Measurements from ENCODE around the gene COL6A6.

DNA sequence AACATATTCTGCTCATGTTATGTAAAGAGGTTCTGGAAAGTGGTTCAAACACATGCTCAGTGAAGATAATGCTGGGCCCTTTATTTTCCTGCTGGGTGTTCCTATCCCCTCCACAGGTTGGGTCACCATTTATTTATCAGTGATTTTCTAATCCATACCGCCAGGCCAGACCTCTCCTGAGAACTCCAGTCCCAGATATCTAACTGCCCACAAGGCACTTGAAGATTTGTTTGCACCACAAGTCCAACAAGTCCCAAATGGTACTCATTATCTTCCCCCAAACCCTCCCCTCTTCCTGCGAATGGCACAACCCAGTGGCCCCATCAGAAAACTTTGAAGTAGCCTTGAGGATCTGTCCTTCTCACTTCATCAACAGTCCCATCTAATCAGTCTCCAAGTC, 5.4 kb downstream of the COL6A6 start:
- TF ChIP-seq, protein P1, sequence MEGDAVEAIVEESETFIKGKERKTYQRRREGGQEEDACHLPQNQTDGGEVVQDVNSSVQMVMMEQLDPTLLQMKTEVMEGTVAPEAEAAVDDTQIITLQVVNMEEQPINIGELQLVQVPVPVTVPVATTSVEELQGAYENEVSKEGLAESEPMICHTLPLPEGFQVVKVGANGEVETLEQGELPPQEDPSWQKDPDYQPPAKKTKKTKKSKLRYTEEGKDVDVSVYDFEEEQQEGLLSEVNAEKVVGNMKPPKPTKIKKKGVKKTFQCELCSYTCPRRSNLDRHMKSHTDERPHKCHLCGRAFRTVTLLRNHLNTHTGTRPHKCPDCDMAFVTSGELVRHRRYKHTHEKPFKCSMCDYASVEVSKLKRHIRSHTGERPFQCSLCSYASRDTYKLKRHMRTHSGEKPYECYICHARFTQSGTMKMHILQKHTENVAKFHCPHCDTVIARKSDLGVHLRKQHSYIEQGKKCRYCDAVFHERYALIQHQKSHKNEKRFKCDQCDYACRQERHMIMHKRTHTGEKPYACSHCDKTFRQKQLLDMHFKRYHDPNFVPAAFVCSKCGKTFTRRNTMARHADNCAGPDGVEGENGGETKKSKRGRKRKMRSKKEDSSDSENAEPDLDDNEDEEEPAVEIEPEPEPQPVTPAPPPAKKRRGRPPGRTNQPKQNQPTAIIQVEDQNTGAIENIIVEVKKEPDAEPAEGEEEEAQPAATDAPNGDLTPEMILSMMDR (conservative IDR thresholded peaks at IDR 0.05; ENCODE audit: low read depth in 2 of 2): no peak
- TF ChIP-seq POLR2AphosphoS5 (IDR thresholded peaks at IDR 0.05; ENCODE audit: low read depth) (no peak), CREB1 (CRISPR knock-in tag; IDR thresholded peaks at IDR 0.05; ENCODE audit: low read depth) (no peak), EZH2 (IDR thresholded peaks at IDR 0.05; ENCODE audit: low read depth, unreplicated experiment) (no peak), EZH2phosphoT487 (IDR thresholded peaks at IDR 0.05; ENCODE audit: unreplicated experiment) (no peak)
- TF ChIP-seq, protein P2, sequence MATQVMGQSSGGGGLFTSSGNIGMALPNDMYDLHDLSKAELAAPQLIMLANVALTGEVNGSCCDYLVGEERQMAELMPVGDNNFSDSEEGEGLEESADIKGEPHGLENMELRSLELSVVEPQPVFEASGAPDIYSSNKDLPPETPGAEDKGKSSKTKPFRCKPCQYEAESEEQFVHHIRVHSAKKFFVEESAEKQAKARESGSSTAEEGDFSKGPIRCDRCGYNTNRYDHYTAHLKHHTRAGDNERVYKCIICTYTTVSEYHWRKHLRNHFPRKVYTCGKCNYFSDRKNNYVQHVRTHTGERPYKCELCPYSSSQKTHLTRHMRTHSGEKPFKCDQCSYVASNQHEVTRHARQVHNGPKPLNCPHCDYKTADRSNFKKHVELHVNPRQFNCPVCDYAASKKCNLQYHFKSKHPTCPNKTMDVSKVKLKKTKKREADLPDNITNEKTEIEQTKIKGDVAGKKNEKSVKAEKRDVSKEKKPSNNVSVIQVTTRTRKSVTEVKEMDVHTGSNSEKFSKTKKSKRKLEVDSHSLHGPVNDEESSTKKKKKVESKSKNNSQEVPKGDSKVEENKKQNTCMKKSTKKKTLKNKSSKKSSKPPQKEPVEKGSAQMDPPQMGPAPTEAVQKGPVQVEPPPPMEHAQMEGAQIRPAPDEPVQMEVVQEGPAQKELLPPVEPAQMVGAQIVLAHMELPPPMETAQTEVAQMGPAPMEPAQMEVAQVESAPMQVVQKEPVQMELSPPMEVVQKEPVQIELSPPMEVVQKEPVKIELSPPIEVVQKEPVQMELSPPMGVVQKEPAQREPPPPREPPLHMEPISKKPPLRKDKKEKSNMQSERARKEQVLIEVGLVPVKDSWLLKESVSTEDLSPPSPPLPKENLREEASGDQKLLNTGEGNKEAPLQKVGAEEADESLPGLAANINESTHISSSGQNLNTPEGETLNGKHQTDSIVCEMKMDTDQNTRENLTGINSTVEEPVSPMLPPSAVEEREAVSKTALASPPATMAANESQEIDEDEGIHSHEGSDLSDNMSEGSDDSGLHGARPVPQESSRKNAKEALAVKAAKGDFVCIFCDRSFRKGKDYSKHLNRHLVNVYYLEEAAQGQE (IDR thresholded peaks at IDR 0.05; ENCODE audit: unreplicated experiment): no peak
